Measurements from ENCODE around the gene PARD6G.
"Not testable (repeated sequence)": the region's sequence is repeated elsewhere in the genome, so short reads cannot be mapped to it uniquely, and the experiment has no call there.

PARD6G gene

GRCh38 chr18:80241919-80242777 is 5.2 kb downstream of the PARD6G start:
- no peak for DNase-seq (ENCODE audit: low read depth)

- DNase-seq (ENCODE audit: low read depth), result no peak
Observed at GRCh38 chr18:80239830-80240229, 7.5 kb downstream of the PARD6G start.

- no peak for DNase-seq (ENCODE audit: low read depth)
Observed at GRCh38 chr18:80238651-80239260, 8.6 kb downstream of the PARD6G start.

- DNase-seq (ENCODE audit: low read depth), result not testable (repeated sequence)
Observed at GRCh38 chr18:80237519-80237918, 9.8 kb downstream of the PARD6G start.

GRCh38 chr18:80234398-80234797 is 12.9 kb downstream of the PARD6G start:
- no peak for DNase-seq (ENCODE audit: low read depth)

GRCh38 chr18:80233899-80234298 is 13.4 kb downstream of the PARD6G start:
- no peak for DNase-seq (ENCODE audit: low read depth)

GRCh38 chr18:80233201-80233835 is 14.0 kb downstream of the PARD6G start:
- no peak for DNase-seq (ENCODE audit: low read depth)

GRCh38 chr18:80232710-80233109 is 14.6 kb downstream of the PARD6G start:
- DNase-seq (ENCODE audit: low read depth), result no peak

- no peak for DNase-seq (ENCODE audit: low read depth)
Observed at GRCh38 chr18:80232030-80232429, 15.3 kb downstream of the PARD6G start.

GRCh38 chr18:80231616-80232015 is 15.7 kb downstream of the PARD6G start:
- no peak for DNase-seq (ENCODE audit: low read depth)

- DNase-seq (ENCODE audit: low read depth), result no peak
Observed at GRCh38 chr18:80231151-80231550, 16.2 kb downstream of the PARD6G start.

- no peak for DNase-seq (ENCODE audit: low read depth)
Observed at GRCh38 chr18:80229766-80230745, 17.3 kb downstream of the PARD6G start.

- no peak for DNase-seq (ENCODE audit: low read depth)
Observed at GRCh38 chr18:80229363-80229762, 18.0 kb downstream of the PARD6G start.

- DNase-seq (ENCODE audit: low read depth), result no peak
Observed at GRCh38 chr18:80228051-80228848, 19.1 kb downstream of the PARD6G start.

- no peak for DNase-seq (ENCODE audit: low read depth)
Observed at GRCh38 chr18:80227472-80227871, 19.8 kb downstream of the PARD6G start.

GRCh38 chr18:80225685-80226084 is 21.6 kb downstream of the PARD6G start:
- DNase-seq (ENCODE audit: low read depth), result no peak

- DNase-seq (ENCODE audit: low read depth), result no peak
Observed at GRCh38 chr18:80223581-80224148, 23.6 kb downstream of the PARD6G start.

- DNase-seq (ENCODE audit: low read depth), result not testable (repeated sequence)
Observed at GRCh38 chr18:80219488-80219887, 27.8 kb downstream of the PARD6G start.

- DNase-seq (ENCODE audit: low read depth), result no peak
Observed at GRCh38 chr18:80218341-80219227, 28.7 kb downstream of the PARD6G start.

- DNase-seq (ENCODE audit: low read depth), result no peak
Observed at GRCh38 chr18:80213182-80213581, 34.1 kb downstream of the PARD6G start.

Data from activated T-cell treated with anti-CD3 and anti-CD28 coated beads for 24 hours (primary cell).